Activated CD8-positive, alpha-beta T cell treated with anti-CD3 and anti-CD28 coated beads for 36 hours (primary cell): ENCODE measurements around the gene RAB43. TPM values are rescaled to one million over a fixed set of nuclear protein-coding genes. Genes with fewer than 3 reads are reported as not detected.

ENCODE experiments used
- ATAC-seq: fragments of 200-7000 bp; cut with Tn5 transposase; one replicate; pipeline ENCODE4 v1.10.0; 2021; ENCODE audit warnings: mild to moderate bottlenecking, moderate library complexity
- CTCF ChIA-PET: fragments of 350-600 bp; sonication (Branson Sonifier 250); formaldehyde crosslinking; loops from one replicate; lab custom pipeline; 2021; ENCODE audit warnings: antibody characterized with exemption; lab: Charles Lee
- POLR2A ChIA-PET: fragments of 350-600 bp; sonication (Branson Sonifier 250); formaldehyde crosslinking; loops from one replicate; lab custom pipeline; 2021; ENCODE audit warnings: antibody characterized with exemption; lab: Charles Lee
- DNase-seq: peaks from one replicate; pipeline ENCODE4 v3.0.0-alpha.2; 2020
- H3K27ac Mint-ChIP-seq: one replicate; pipeline ENCODE4 v1.8.0; 2021; ENCODE audit warnings: mild to moderate bottlenecking, mixed read lengths
- H3K27me3 Mint-ChIP-seq: one replicate; pipeline ENCODE4 v1.8.0; 2021; ENCODE audit warnings: mixed read lengths
- H3K36me3 Mint-ChIP-seq: one replicate; pipeline ENCODE4 v1.8.0; 2021; ENCODE audit warnings: low read depth, mixed read lengths
- H3K4me1 Mint-ChIP-seq: one replicate; pipeline ENCODE4 v1.8.0; 2021; ENCODE audit warnings: low read depth, mixed read lengths
- H3K4me3 Mint-ChIP-seq: one replicate; pipeline ENCODE4 v1.8.0; 2021; ENCODE audit warnings: mild to moderate bottlenecking, moderate library complexity, mixed read lengths
- H3K9me3 Mint-ChIP-seq: one replicate; pipeline ENCODE4 v1.8.0; 2021; ENCODE audit warnings: mixed read lengths
- intact Hi-C: fragments of 100-400 bp; cut with micrococcal nuclease; formaldehyde crosslinking; loops from one replicate; pipeline ENCODE4 v1.10.0; 2022
- total RNA-seq, 2 experiments: library from RNA; stranded (reverse); gene quantifications; one replicate each; pipeline ENCODE4 v1.2.3, GENCODE V29; 2021
- TF ChIP-seq, protein P1 (sequence below): fragments of 200-600 bp; IDR thresholded peaks from one replicate; pipeline ENCODE4 v1.8.0; 2022; ENCODE audit warnings: antibody characterized with exemption, mild to moderate bottlenecking

The RAB43 gene
- total RNA-seq, 2 experiments from 2014 or later, result 41.6 to 44.1 TPM

- DNase-seq (no peak), ATAC-seq (no peak)
- ChIA-PET CTCF (interaction anchor here (0.8 to 1.9 kb wide), 7 partner anchors 9 to 199 kb away, joined by 3 to 11 read pairs (median 3); no protein-coding TSS in a partner anchor), POLR2A (interaction anchor here (0.5 to 1.5 kb wide), 2 partner anchors 10 to 31 kb away, joined by 3 read pairs; no protein-coding TSS in a partner anchor)
- H3K27me3 Mint-ChIP-seq, result peaks cover 6% of the 10 kb centered on the region
- H3K4me1 Mint-ChIP-seq, result peaks cover 2% of the 10 kb centered on the region
- intact Hi-C loops, result no loop called here
- no peak overlapping the region for H3K4me3 Mint-ChIP-seq
- peaks cover 5% of the 10 kb centered on the region for H3K9me3 Mint-ChIP-seq
- H3K36me3 Mint-ChIP-seq, result no peaks in the 10 kb centered on the region
- H3K27ac Mint-ChIP-seq, result no peak overlapping the region
- TF ChIP-seq, protein P1, sequence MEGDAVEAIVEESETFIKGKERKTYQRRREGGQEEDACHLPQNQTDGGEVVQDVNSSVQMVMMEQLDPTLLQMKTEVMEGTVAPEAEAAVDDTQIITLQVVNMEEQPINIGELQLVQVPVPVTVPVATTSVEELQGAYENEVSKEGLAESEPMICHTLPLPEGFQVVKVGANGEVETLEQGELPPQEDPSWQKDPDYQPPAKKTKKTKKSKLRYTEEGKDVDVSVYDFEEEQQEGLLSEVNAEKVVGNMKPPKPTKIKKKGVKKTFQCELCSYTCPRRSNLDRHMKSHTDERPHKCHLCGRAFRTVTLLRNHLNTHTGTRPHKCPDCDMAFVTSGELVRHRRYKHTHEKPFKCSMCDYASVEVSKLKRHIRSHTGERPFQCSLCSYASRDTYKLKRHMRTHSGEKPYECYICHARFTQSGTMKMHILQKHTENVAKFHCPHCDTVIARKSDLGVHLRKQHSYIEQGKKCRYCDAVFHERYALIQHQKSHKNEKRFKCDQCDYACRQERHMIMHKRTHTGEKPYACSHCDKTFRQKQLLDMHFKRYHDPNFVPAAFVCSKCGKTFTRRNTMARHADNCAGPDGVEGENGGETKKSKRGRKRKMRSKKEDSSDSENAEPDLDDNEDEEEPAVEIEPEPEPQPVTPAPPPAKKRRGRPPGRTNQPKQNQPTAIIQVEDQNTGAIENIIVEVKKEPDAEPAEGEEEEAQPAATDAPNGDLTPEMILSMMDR, result no peak
Measured at GRCh38 chr3:129046732-129047552, 74.7 kb downstream of the RAB43 start.

DNA sequence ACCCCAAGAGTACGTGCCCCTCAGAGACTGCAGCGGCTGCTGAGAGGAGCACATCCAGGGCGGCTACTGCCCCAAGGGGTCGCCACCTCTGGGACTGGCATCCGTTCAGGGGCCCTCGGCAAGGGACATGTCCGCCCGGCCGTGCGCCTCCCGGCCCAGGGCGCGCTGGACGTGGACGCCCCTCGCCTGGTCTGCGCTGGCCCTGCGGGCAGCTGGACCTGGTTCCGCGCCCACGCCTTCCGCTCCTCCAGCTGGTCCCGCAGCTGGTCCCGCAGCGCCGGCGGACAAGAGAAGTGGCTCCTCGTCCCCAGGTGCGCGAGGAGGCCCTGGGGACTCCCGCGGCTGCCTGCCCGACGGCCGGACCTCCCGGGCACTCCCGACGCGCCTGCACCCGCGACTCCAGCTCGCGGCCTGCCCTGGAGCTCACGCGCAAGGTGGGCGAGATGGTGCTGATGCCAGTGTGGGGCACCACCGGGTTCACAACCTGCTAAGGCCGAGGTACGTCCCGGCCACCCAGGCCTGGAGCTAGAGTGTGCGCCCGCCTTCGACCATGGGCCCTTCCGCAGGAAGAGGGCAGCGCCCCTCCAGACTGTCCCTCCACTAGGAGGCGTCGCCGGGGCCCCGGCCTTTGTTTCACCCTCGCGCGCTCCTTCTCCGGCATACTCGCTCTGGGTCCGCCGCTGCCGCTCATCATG lies 75.4 kb downstream of the RAB43 start:
- ATAC-seq (peak; percentile 68), DNase-seq (no peak)
- Mint-ChIP-seq H3K4me1 (peaks cover 2% of the 10 kb centered on the region), H3K27ac (no peak overlapping the region), H3K4me3 (no peak overlapping the region), H3K9me3 (peaks cover 5% of the 10 kb centered on the region), H3K36me3 (no peaks in the 10 kb centered on the region), H3K27me3 (peaks cover 6% of the 10 kb centered on the region)
- intact Hi-C loops, result no loop called here
- POLR2A ChIA-PET, result interaction anchor here (0.5 to 1.5 kb wide), 2 partner anchors 10 to 30 kb away, joined by 3 read pairs; no protein-coding TSS in a partner anchor
- CTCF ChIA-PET, result interaction anchor here (0.8 to 1.9 kb wide), 5 partner anchors 9 to 199 kb away, joined by 3 to 11 read pairs (median 6); no protein-coding TSS in a partner anchor
- TF ChIP-seq, protein P1, result peak; percentile 29

GRCh38 chr3:129045675-129046036 lies 75.9 kb downstream of the RAB43 start:
- H3K4me3 Mint-ChIP-seq, result peak overlapping the region; percentile 34
- intact Hi-C loops, result no loop called here
- ATAC-seq (peak; percentile 90), DNase-seq (peak; percentile 56)
- H3K27me3 Mint-ChIP-seq, result peaks cover 6% of the 10 kb centered on the region
- peaks cover 5% of the 10 kb centered on the region for H3K9me3 Mint-ChIP-seq
- H3K27ac Mint-ChIP-seq, result no peak overlapping the region
- H3K4me1 Mint-ChIP-seq, result peaks cover 2% of the 10 kb centered on the region
- H3K36me3 Mint-ChIP-seq, result no peaks in the 10 kb centered on the region
- POLR2A ChIA-PET, result interaction anchor here (1.5 kb wide), 1 partner anchor 9 kb away, joined by 3 read pairs; no protein-coding TSS in a partner anchor
- CTCF ChIA-PET, result interaction anchor here (1.1 to 1.9 kb wide), 3 partner anchors 9 to 14 kb away, joined by 3 to 11 read pairs (median 6); no protein-coding TSS in a partner anchor
- TF ChIP-seq, protein P1, result no peak

GRCh38 chr3:129040579-129041300 lies 80.9 kb downstream of the RAB43 start:
- Mint-ChIP-seq H3K36me3 (no peaks in the 10 kb centered on the region), H3K4me1 (peaks cover 10% of the 10 kb centered on the region), H3K9me3 (no peaks in the 10 kb centered on the region), H3K27me3 (peaks cover 10% of the 10 kb centered on the region), H3K27ac (no peak overlapping the region), H3K4me3 (no peak overlapping the region)
- TF ChIP-seq, protein P1, result no peak
- POLR2A ChIA-PET, result interaction anchor here (1.4 to 1.5 kb wide), 2 partner anchors 11 to 14 kb away, joined by 3 to 8 read pairs; no protein-coding TSS in a partner anchor
- ATAC-seq (no peak), DNase-seq (no peak)
- intact Hi-C loops, result no loop called here
- CTCF ChIA-PET, result interaction anchor here (0.7 to 4.3 kb wide), 5 partner anchors 12 to 204 kb away, joined by 3 to 36 read pairs (median 9); no protein-coding TSS in a partner anchor
